Upper lobe of right lung (tissue), 1 donor: ENCODE results near the gene SLC44A1. TPM values are rescaled to one million over a fixed set of nuclear protein-coding genes. Genes with fewer than 3 reads are reported as not detected.

Experiments used
- ATAC-seq: fragments of 200-7000 bp; cut with Tn5 transposase; one replicate; pipeline ENCODE4 v1.9.1; 2020; ENCODE audit warnings: mild to moderate bottlenecking, moderate library complexity
- DNase-seq: peaks from one replicate; pipeline ENCODE4 v3.0.0-alpha.2; 2020
- H3K27ac ChIP-seq: fragments of 200-600 bp; one replicate; pipeline ENCODE4 v1.8.0; 2022
- H3K27me3 ChIP-seq: fragments of 200-600 bp; one replicate; pipeline ENCODE4 v1.8.0; 2022; ENCODE audit warnings: mild to moderate bottlenecking
- H3K36me3 ChIP-seq: fragments of 200-600 bp; one replicate; pipeline ENCODE4 v1.8.0; 2022
- H3K4me1 ChIP-seq: fragments of 200-600 bp; one replicate; pipeline ENCODE4 v1.8.0; 2022
- H3K4me3 ChIP-seq: fragments of 200-600 bp; one replicate; pipeline ENCODE4 v1.8.0; 2022; ENCODE audit warnings: mild to moderate bottlenecking
- H3K9me3 ChIP-seq: fragments of 200-600 bp; one replicate; pipeline ENCODE4 v1.8.0; 2022
- intact Hi-C: fragments of 100-400 bp; cut with DNase I; formaldehyde crosslinking; loops from one replicate; pipeline ENCODE4 v1.11.0; 2022
- total RNA-seq: library from RNA; stranded (reverse); fragmentation: NEBNext Ultra II Directional; extraction: Animal tissue kit (Norgen Biotek cat#: 25700); gene quantifications from one replicate; pipeline ENCODE4 v1.2.1, GENCODE V29; 2021
- TF ChIP-seq, protein P1 (sequence below): fragments of 200-600 bp; IDR thresholded peaks from one replicate; pipeline ENCODE4 v1.8.0; 2022; ENCODE audit warnings: antibody characterized with exemption
- donor health status: DM: no; HTN: yes; CAD: no; lungs with severe emphysema.

Gene SLC44A1
- total RNA-seq, 1 donor from 2014 or later: 66.1 TPM

DNA sequence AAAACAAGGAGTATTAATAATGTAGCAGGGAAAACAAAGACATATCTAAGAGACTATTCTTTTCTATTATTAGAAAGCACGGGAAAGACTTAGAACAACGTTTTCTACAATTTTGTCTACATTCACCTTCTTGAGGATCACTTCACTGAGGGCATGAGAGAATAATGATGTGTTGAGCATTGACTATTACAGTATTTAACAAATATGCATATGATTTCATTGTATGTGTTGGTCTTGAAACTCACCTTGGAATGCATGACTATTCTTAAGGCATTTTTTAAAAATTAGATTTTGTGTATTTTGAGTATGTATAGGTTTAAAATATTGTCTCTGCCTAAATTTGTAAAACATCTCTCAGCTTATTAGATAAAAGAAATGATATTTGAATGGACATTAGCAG is 204.6 kb downstream of the SLC44A1 start:
- Histone ChIP-seq H3K9me3 (no peaks in the 10 kb centered on the region), H3K27me3 (no peaks in the 10 kb centered on the region), H3K36me3 (no peaks in the 10 kb centered on the region), H3K4me1 (peaks cover 10% of the 10 kb centered on the region), H3K27ac (no peak overlapping the region), H3K4me3 (peak overlapping the region; percentile 79)
- no peak for ATAC-seq
- intact Hi-C loops: no loop called here
- no peak for DNase-seq
- TF ChIP-seq, protein P1, sequence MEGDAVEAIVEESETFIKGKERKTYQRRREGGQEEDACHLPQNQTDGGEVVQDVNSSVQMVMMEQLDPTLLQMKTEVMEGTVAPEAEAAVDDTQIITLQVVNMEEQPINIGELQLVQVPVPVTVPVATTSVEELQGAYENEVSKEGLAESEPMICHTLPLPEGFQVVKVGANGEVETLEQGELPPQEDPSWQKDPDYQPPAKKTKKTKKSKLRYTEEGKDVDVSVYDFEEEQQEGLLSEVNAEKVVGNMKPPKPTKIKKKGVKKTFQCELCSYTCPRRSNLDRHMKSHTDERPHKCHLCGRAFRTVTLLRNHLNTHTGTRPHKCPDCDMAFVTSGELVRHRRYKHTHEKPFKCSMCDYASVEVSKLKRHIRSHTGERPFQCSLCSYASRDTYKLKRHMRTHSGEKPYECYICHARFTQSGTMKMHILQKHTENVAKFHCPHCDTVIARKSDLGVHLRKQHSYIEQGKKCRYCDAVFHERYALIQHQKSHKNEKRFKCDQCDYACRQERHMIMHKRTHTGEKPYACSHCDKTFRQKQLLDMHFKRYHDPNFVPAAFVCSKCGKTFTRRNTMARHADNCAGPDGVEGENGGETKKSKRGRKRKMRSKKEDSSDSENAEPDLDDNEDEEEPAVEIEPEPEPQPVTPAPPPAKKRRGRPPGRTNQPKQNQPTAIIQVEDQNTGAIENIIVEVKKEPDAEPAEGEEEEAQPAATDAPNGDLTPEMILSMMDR: no peak

DNA sequence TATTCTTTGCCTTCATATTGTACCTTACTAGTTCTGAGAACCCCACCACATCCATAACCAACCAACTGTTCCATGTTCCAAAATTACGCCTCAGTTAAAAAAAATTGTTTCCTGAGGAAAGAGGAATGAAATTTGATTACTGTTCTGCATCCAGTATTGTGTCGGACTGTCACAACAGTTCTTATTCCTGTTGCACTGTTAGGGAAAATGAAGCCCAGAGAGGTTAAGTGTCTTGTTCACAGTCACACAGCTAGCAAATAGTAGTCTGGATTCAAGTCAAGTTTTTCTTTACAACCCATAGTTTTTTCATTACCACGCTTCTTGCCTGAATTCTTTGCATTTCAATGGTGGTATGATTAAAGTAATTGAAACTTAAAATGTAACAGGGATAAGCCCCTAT is 207.7 kb downstream of the SLC44A1 start:
- Histone ChIP-seq H3K36me3 (no peaks in the 10 kb centered on the region), H3K4me3 (no peak overlapping the region), H3K9me3 (no peaks in the 10 kb centered on the region), H3K27me3 (no peaks in the 10 kb centered on the region), H3K27ac (no peak overlapping the region), H3K4me1 (peaks cover 10% of the 10 kb centered on the region)
- intact Hi-C loops: no loop called here
- TF ChIP-seq, protein P1: no peak
- DNase-seq (no peak), ATAC-seq (no peak)

DNA sequence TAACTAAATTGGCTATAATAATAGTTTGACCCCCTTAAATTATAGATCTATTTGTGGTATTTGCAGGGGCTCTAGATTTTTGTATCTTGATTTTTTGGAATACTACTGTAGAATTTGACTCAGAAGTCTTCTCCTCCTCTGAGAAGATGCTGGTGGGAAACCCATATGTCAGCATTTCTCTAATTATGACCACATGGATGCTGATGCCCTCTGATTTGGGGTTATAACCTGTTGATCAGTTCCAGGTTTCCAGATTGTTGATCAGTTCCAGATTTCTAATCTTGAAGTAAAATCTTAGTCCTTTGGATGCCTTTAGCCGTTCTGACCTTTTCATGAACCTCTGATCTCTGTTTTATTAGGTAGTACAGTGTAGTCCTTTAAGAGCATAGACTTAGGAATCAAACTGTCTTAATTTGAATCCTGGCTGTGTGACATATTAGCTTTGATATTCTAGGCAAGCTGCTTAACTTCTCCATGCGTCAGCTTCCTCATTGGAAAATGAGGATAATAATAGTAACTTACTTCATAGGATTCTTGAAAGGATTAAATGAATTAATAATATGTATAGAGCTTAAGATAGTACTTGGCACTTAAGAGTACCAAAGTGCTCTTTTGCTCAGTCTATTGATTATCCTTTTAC is 211.5 kb downstream of the SLC44A1 start:
- Histone ChIP-seq H3K9me3 (no peaks in the 10 kb centered on the region), H3K27ac (no peak overlapping the region), H3K4me1 (peaks cover 10% of the 10 kb centered on the region), H3K4me3 (no peak overlapping the region), H3K27me3 (no peaks in the 10 kb centered on the region), H3K36me3 (no peaks in the 10 kb centered on the region)
- no peak for ATAC-seq
- DNase-seq: no peak
- intact Hi-C loops: no loop called here
- TF ChIP-seq, protein P1: no peak

DNA sequence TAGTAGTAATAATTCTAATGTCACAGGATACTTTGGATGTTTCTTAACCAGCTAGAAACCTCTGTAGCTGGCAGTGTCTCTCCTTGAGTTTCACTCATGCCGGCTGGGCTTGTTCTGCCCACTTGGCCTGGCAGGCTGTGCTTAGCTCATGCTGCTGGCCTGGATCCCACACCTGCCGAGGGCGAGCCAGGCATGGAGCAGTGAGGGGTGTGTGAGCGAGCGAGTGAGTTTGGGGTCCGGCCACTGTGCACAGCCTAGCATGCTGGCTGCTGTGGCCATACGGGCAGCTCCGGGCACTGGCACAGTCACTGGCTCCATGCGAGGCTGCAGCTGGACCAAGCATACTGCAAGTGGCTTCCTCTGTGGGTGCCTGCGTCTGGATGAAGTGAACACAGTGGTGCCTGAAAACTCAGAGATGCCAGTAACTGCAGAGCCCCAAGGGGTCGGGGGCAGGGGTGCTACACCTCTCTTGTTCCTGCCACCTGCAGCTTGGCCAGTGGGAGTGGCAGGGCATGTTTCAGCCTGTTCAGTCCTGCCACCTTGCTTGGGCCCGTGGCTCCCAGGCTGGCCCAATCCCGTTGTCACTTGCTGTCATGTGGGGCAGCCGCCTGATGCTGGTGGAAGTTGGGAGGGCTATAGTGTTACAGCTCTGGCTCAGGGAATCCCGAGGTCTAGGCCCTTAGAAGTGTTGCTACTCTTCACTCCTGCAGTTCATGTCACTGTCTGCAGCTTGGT is 213.3 kb downstream of the SLC44A1 start:
- ATAC-seq (peak; percentile 77), DNase-seq (peak; percentile 71)
- H3K9me3 ChIP-seq: no peaks in the 10 kb centered on the region
- TF ChIP-seq, protein P1: no peak
- H3K4me3 ChIP-seq: no peak overlapping the region
- H3K27ac ChIP-seq: no peak overlapping the region
- intact Hi-C loops: no loop called here
- peaks cover 10% of the 10 kb centered on the region for H3K4me1 ChIP-seq
- H3K27me3 ChIP-seq: no peaks in the 10 kb centered on the region
- H3K36me3 ChIP-seq: no peaks in the 10 kb centered on the region

DNA sequence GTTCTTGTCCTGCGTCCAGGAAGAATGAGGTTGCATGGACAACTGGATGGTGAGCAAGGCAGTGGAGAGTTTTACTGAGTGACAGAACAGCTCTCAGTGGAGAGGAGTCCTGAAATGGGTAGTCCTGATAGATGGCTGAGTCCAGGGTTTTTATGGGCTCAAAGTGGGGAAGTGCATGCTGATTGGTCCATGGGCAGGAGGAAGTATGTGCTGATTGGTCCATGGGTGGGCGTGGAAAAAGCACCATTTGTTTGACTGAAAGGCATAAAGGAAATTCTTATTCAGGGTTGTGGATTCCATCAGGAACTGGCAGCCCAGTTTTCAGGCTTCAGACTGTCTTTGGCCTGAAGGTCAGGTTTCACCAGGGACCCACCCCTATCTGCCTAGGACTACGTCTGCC is 214.0 kb downstream of the SLC44A1 start:
- intact Hi-C loops: no loop called here
- Histone ChIP-seq H3K36me3 (no peaks in the 10 kb centered on the region), H3K9me3 (no peaks in the 10 kb centered on the region), H3K4me3 (no peak overlapping the region), H3K27ac (no peak overlapping the region), H3K4me1 (peaks cover 10% of the 10 kb centered on the region), H3K27me3 (no peaks in the 10 kb centered on the region)
- ATAC-seq (no peak), DNase-seq (no peak)
- TF ChIP-seq, protein P1: no peak
